ENCODE results near the gene FFAR1. TPM values are rescaled to one million over a fixed set of nuclear protein-coding genes. Genes with fewer than 3 reads are reported as not detected.

Gene FFAR1
- polyA plus RNA-seq, 1 of the 3 experiments (the other 2 are of a cell fraction): not detected

- no peak overlapping the region for H2AFZ ChIP-seq (ENCODE audit: low read depth)
- peaks cover 83% of the 10 kb centered on the region for H3K27me3 ChIP-seq (ENCODE audit: insufficient read depth)
- POLR2A ChIA-PET: no interaction called here
- 20% methylated on average over 17 of the region's 18 CpGs for WGBS (ENCODE audit: low lambda C conversion rate)
- H3K27ac ChIP-seq (ENCODE audit: low read depth in 2 of 2, low read length in 1 of 2): no peak overlapping the region
- CTCF ChIA-PET: interaction anchor here (1.0 to 3.3 kb wide), 6 partner anchors 36 to 161 kb away, joined by 3 to 16 read pairs (median 3); no protein-coding TSS in a partner anchor
- H3K4me1 ChIP-seq (ENCODE audit: control insufficient read depth in 1 of 2, insufficient read depth in 2 of 2, low read depth in 1 of 2, low read length in 1 of 2): no peaks in the 10 kb centered on the region
- H4K20me1 ChIP-seq (ENCODE audit: insufficient read depth): no peaks in the 10 kb centered on the region
- H3K79me2 ChIP-seq (ENCODE audit: insufficient read depth): no peaks in the 10 kb centered on the region
- H3K9ac ChIP-seq: no peak overlapping the region
- no peaks in the 10 kb centered on the region for H3F3A ChIP-seq (replicated peaks; ENCODE audit: insufficient read depth)
- no peaks in the 10 kb centered on the region for H3K9me3 ChIP-seq
- H3K36me3 ChIP-seq (replicated peaks in 1 of 2; ENCODE audit: control insufficient read depth in 1 of 2, insufficient read depth in 2 of 2, low read length in 1 of 2): no peaks in the 10 kb centered on the region
- no peak overlapping the region for H3K4me2 ChIP-seq
- H3K4me3 ChIP-seq (ENCODE audit: low read depth in 2 of 2, low read length in 1 of 2): no peak overlapping the region
- TF ChIP-seq MXI1 (IDR thresholded peaks at IDR 0.05; ENCODE audit: low read depth, low read length): no peak
- H3K9me2 ChIP-seq: no peaks in the 10 kb centered on the region
- DNase-seq: no peak
Observed at GRCh38 chr19:35348911-35349611, 1.4 kb downstream of the FFAR1 start.

- ChIA-PET POLR2A (no interaction called here), CTCF (interaction anchor here (0.7 to 3.3 kb wide), 6 partner anchors 37 to 160 kb away, joined by 3 to 16 read pairs (median 3); no protein-coding TSS in a partner anchor)
- WGBS (ENCODE audit: low lambda C conversion rate): 20% methylated on average over 11 of the region's 17 CpGs
- H3K4me1 ChIP-seq (ENCODE audit: control insufficient read depth in 1 of 2, insufficient read depth in 2 of 2, low read depth in 1 of 2, low read length in 1 of 2): no peaks in the 10 kb centered on the region
- H3K9me3 ChIP-seq: no peaks in the 10 kb centered on the region
- no peak overlapping the region for H3K4me3 ChIP-seq (ENCODE audit: low read depth in 2 of 2, low read length in 1 of 2)
- TF ChIP-seq TAF1 (IDR thresholded peaks at IDR 0.05; ENCODE audit: borderline replicate concordance, low read depth, low read length) (no peak), SIN3A (IDR thresholded peaks at IDR 0.05; ENCODE audit: borderline replicate concordance, low read depth, low read length) (no peak), EZH2phosphoT487 (IDR thresholded peaks at IDR 0.05; ENCODE audit: borderline replicate concordance, low read depth) (no peak), ZBTB33 (IDR thresholded peaks at IDR 0.05; ENCODE audit: borderline replicate concordance, low read depth) (no peak), USF1 (IDR thresholded peaks at IDR 0.05; ENCODE audit: borderline replicate concordance, low read depth) (no peak), RFX5 (IDR thresholded peaks at IDR 0.05; ENCODE audit: low read length) (no peak), GATA2 (CRISPR knock-in tag; IDR thresholded peaks at IDR 0.05) (no peak), CHD2 (IDR thresholded peaks at IDR 0.05; ENCODE audit: low read length, partially characterized antibody) (no peak), PBX3 (IDR thresholded peaks at IDR 0.05) (no peak), RCOR1 (IDR thresholded peaks at IDR 0.05; ENCODE audit: low read length) (no peak), MXI1 (IDR thresholded peaks at IDR 0.05; ENCODE audit: low read depth, low read length) (no peak), FOXM1 (IDR thresholded peaks at IDR 0.05; ENCODE audit: low read depth) (no peak), TEAD4 (IDR thresholded peaks at IDR 0.05; ENCODE audit: borderline replicate concordance, insufficient read depth) (no peak), NRF1 (IDR thresholded peaks at IDR 0.05; ENCODE audit: low read depth, low read length) (no peak)
- H3K27me3 ChIP-seq (ENCODE audit: insufficient read depth): peaks cover 81% of the 10 kb centered on the region
- DNase-seq: no peak
- no peaks in the 10 kb centered on the region for H3F3A ChIP-seq (replicated peaks; ENCODE audit: insufficient read depth)
- H2AFZ ChIP-seq (ENCODE audit: low read depth): no peak overlapping the region
- no peak overlapping the region for H3K27ac ChIP-seq (ENCODE audit: low read depth in 2 of 2, low read length in 1 of 2)
- no peak overlapping the region for H3K9ac ChIP-seq
- no peak overlapping the region for H3K4me2 ChIP-seq
- no peaks in the 10 kb centered on the region for H3K9me2 ChIP-seq
- H3K36me3 ChIP-seq (replicated peaks in 1 of 2; ENCODE audit: control insufficient read depth in 1 of 2, insufficient read depth in 2 of 2, low read length in 1 of 2): no peaks in the 10 kb centered on the region
- no peaks in the 10 kb centered on the region for H3K79me2 ChIP-seq (ENCODE audit: insufficient read depth)
- no peaks in the 10 kb centered on the region for H4K20me1 ChIP-seq (ENCODE audit: insufficient read depth)
Observed at GRCh38 chr19:35349614-35350521, 2.2 kb downstream of the FFAR1 start.

Data from SK-N-SH (cell line).